NCI-H128 (cell line): Measurements from ENCODE around the gene OR8K1.

Source experiments
- DNase-seq: peaks from one replicate; lab custom pipeline; 2025; ENCODE audit not compliant: unreplicated experiment; lab: John Stamatoyannopoulos, UW

The OR8K1 gene

GRCh38 chr11:56345739-56346138 lies at the start of gene OR8K1:
OR8K1 (plus strand) TSS chr11:56346039; CDS start chr11:56346039, 0 bp downstream.
- no peak for DNase-seq

DNA sequence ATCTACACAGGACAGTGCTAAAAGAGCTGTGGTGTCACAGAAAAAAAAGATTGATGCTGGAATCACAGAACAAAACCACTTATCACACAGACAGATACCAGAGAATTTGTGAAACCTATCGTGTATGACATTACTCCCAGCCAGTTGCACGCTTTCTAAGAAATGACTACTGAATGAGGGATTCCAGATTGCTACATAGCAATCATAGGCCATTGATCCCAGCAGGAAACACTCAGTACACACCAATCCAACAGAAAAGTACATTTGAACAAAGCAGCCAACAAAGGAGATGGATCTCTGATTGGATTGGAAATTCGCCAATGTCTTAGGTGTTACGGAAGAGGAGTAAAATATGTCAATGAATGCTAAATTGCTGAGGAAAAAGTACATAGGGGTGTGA lies 48.9 kb upstream of the OR8K1 start:
- no peak for DNase-seq

- no peak for DNase-seq
These were observed 38.0 kb upstream of the OR8K1 start for GRCh38 chr11:56307836-56308235.

DNA sequence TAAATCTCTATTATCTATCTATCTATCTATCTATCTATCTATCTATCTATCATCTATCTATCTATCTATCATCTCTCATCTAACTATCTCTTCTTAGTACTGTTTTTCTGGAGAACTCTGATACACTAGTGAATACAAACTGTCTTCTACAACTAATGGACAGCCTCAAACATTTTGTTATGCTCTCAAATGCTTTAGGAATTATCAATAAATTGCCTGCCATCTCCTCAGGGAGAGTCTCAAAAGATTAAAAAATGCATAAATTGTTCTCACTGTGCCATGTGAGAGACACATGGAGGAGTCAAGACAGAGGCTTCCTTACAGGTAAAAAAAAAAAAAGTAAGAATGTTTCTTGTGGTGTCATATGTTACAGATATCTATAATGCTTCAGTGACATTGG lies 31.0 kb upstream of the OR8K1 start, which contains the start of gene OR8K3:
Gene OR8K3, plus strand, starts transcription at position 301 of the 400 bp plus-strand sequence. CDS start 3,163 bp downstream, outside the sequence.
- DNase-seq = no peak

DNA sequence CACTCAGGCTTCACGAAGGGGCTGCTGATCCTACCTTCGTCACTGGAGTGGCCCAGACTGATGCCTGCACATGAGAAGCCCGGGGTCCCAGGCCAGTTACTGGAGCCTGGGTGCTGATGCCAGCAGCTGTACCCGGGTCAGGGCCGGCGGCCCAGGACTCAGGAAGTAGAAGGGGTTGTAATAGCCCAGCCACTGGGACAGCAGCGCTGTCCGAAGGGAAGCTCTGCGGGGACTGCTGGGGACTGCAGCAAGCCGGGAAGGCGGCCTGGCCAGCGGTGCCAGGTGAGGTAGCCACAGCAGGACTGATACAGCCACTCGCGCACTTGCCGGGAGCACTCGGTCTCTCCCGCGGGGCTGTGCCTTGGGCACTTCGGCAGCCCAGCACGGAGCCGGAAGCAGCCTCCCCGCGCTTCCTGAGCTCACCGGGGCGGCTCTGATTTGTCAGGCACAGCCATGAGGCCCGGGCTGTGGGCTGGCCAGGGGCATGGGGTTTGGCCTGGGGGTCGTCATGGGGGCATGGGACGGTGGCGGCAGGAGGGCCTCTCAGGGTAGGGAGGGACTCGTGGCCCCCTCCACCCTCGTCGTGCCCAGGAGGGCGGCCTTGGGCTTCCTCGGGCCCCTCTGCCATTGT lies 13.9 kb upstream of the OR8K1 start:
- no peak for DNase-seq

DNA sequence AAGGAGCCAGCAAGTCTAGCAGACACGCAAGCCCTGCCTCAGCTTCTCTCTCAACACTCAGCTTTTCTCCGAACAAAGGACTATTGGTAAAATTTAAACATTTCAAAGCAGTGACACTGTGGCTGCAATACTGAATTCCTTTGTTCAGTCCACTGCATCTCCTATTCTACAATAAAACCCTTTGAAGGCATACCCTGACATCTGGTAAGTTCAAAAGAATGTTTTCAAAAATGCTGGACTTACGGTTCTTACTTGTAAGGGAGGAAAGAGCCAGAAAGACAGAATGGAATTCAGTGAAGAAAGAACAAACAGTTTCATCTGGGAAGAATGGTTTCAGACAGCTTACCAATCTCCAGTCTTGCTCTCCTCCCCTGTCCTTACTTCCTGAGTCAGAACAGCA lies 12.7 kb upstream of the OR8K1 start:
- DNase-seq = no peak

DNA sequence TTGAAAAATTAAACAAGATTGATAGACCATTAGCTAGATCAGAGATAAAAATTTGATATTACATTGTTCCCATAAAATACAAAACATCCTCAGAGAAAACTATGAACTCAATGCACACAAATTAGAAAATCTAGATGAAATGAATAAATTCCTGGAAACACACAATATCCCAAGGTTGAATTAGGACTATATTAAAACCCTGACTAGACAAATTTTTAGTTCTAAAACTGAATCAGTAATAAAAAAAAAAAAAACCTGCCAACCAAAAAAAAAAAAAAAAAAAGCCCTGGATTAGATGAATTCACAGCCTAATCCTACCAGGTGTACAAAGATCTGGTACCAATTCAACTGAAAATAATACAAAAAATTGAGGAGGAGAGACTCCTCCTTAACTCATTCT lies 5.5 kb upstream of the OR8K1 start:
- no peak for DNase-seq

DNA sequence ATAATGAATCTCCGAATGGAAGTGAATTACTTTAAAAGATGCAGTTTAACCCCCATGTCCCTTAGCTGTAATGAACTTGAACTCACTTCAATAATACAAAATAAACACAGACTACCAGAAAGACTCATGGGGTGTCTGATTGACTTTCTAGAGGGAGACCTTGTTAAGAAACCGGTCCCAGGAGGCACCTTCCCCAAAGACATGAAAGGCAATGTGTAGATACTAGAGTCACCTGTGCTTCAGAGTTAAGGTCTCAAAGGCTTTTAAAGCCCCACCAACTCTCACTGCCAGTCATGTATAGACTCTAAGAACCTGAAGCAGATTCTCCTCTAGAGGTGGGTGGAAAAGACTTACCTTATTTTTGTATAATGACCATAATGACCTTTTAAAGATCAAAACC lies 8.2 kb downstream of the OR8K1 start, which contains the start of gene OR8J1:
Gene OR8J1, plus strand, starts transcription at position 301 of the 400 bp plus-strand sequence. CDS start 5,956 bp downstream, outside the sequence.
- no peak for DNase-seq

DNA sequence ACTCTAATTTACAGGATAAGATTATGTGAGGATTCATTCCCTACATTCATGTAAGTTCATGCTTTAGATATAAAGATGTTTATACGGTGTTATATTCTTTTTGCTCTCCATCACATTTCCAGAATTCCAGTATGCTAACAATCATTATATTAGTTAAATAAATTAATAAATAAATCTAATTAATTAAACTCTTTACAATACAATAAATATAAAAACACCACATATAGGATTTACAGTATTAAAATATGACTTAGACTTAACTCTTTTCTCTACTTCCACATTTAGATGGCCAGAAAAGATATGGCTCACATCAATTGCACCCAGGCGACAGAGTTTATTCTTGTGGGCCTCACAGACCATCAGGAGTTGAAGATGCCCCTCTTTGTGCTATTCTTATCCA lies 29.5 kb downstream of the OR8K1 start, which contains the start of gene OR8U1:
Gene OR8U1, plus strand, starts transcription at position 301 of the 400 bp plus-strand sequence. Its CDS starts 0 bp downstream, at position 301.
- no peak for DNase-seq

DNA sequence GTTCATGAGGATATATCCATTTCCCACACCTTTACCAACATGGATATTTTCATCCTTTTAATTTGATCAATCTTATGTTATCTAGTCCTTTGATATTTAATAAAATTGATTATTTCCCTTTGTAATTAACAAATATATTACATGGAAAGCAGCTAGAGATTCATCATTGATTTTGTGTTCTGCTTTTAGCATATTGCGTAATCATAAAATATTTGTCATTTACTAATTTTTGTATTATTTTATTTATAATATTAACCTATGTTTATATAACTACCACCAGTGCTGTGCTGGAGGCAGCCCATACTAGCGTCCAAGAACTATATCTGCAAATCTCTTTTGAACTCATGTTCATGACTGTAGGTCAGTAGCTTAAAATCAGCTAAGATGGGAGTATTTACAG lies 34.3 kb downstream of the OR8K1 start:
- no peak for DNase-seq

DNA sequence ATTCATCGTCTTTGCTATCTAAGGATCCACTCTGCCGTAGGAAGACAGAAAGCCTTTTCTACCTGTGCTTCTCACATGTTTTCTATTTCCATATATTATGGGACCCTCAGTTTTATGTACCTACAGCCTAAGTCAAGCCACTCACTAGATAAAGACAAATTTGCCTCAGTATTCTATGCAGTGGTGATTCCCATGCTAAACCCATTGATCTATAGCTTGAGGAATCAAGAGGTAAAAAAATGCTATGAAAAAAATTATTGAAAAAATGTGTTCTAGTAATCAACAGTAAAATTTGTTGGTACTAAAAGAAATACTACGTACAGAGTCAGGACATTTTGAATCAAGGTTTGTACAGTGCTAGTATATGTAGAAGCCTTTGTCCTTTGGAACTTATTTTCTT lies 48.5 kb downstream of the OR8K1 start:
- no peak for DNase-seq

DNA sequence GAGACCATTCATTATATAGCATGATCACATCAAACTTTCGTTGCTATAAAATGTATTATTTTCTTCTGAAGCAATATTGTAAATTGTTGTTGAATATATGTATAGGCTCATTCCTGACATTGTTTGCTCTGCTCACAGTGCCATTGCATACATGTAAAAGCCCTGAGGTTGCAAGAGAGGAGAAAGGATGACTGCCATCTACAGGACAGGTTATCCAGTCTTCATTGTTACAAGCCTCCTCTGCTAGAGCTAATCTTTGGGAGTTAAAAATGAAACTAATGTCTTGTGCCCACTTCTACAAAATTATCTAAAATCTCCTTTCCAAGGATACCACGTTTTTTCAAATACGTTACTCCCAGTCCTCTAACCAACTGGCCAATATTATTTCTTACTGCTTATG lies 50.2 kb downstream of the OR8K1 start:
- DNase-seq = no peak
